Progenitor cell of endocrine pancreas (in vitro differentiated cells): ENCODE results near the gene TVP23A. TPM values are rescaled to one million over a fixed set of nuclear protein-coding genes. Genes with fewer than 3 reads are reported as not detected.
"Not testable (repeated sequence)": the region's sequence is repeated elsewhere in the genome, so short reads cannot be mapped to it uniquely, and the experiment has no call there.

ENCODE experiments used
- DNase-seq: peaks from one replicate; pipeline ENCODE4 v3.0.0; 2021; ENCODE audit warnings: low spot score; ENCODE audit not compliant: unreplicated experiment
- H3K27ac Mint-ChIP-seq: 2 replicates; pipeline ENCODE4 v1.8.0; 2021; ENCODE audit warnings: mild to moderate bottlenecking, moderate library complexity, mixed read lengths
- H3K27me3 Mint-ChIP-seq: 2 replicates; pipeline ENCODE4 v1.8.0; 2021; ENCODE audit warnings: mixed read lengths
- H3K36me3 Mint-ChIP-seq: 2 replicates; pipeline ENCODE4 v1.8.0; 2022; ENCODE audit warnings: mixed read lengths; ENCODE audit not compliant: insufficient read depth
- H3K4me1 Mint-ChIP-seq: 2 replicates; pipeline ENCODE4 v1.8.0; 2021; ENCODE audit warnings: low read depth, mixed read lengths
- H3K4me3 Mint-ChIP-seq: 2 replicates; pipeline ENCODE4 v1.8.0; 2021; ENCODE audit warnings: low read depth, mild to moderate bottlenecking, moderate library complexity, mixed read lengths
- H3K9me3 Mint-ChIP-seq: 2 replicates; pipeline ENCODE4 v1.8.0; 2021; ENCODE audit warnings: low read depth, mixed read lengths
- CTCF ChIP-seq: fragments of 200-600 bp; sonication (generic); IDR thresholded peaks from one replicate; pipeline ENCODE4 v1.5.0; 2021; ENCODE audit warnings: antibody characterized with exemption, mild to moderate bottlenecking; ENCODE audit not compliant: unreplicated experiment
- total RNA-seq: library from RNA; stranded (reverse); gene quantifications from 2 replicates; pipeline ENCODE4 v1.2.1, GENCODE V29; 2021

TVP23A gene
- total RNA-seq, 1 donor from 2014 or later: 8.5 TPM

- Mint-ChIP-seq H3K36me3 (no peaks in the 10 kb centered on the region), H3K27me3 (peaks cover 12% of the 10 kb centered on the region), H3K4me1 (no peaks in the 10 kb centered on the region), H3K27ac (no peak overlapping the region), H3K4me3 (no peak overlapping the region), H3K9me3 (no peaks in the 10 kb centered on the region)
- no peak for DNase-seq
- TF ChIP-seq CTCF: no peak
Measured at GRCh38 chr16:10835281-10835931, 16.8 kb upstream of the TVP23A start.

GRCh38 chr16:10834766-10835165 lies 16.2 kb upstream of the TVP23A start:
- Mint-ChIP-seq H3K36me3 (no peaks in the 10 kb centered on the region), H3K4me1 (no peaks in the 10 kb centered on the region), H3K27ac (no peak overlapping the region), H3K9me3 (no peaks in the 10 kb centered on the region), H3K27me3 (peaks cover 12% of the 10 kb centered on the region), H3K4me3 (no peak overlapping the region)
- TF ChIP-seq CTCF: no peak
- DNase-seq: no peak

GRCh38 chr16:10834130-10834529 lies 15.5 kb upstream of the TVP23A start:
- H3K9me3 Mint-ChIP-seq: no peaks in the 10 kb centered on the region
- H3K27ac Mint-ChIP-seq: no peak overlapping the region
- H3K4me1 Mint-ChIP-seq: no peaks in the 10 kb centered on the region
- no peaks in the 10 kb centered on the region for H3K36me3 Mint-ChIP-seq
- no peak for DNase-seq
- no peak overlapping the region for H3K4me3 Mint-ChIP-seq
- H3K27me3 Mint-ChIP-seq: peaks cover 17% of the 10 kb centered on the region
- no peak for TF ChIP-seq CTCF

- no peak for TF ChIP-seq CTCF
- H3K9me3 Mint-ChIP-seq: no peaks in the 10 kb centered on the region
- peaks cover 19% of the 10 kb centered on the region for H3K27me3 Mint-ChIP-seq
- no peak overlapping the region for H3K27ac Mint-ChIP-seq
- DNase-seq: no peak
- no peaks in the 10 kb centered on the region for H3K4me1 Mint-ChIP-seq
- no peak overlapping the region for H3K4me3 Mint-ChIP-seq
- H3K36me3 Mint-ChIP-seq: no peaks in the 10 kb centered on the region
Measured at GRCh38 chr16:10833271-10833670, 14.7 kb upstream of the TVP23A start.

- no peak for TF ChIP-seq CTCF
- H3K27ac Mint-ChIP-seq: no peak overlapping the region
- no peak for DNase-seq
- H3K27me3 Mint-ChIP-seq: peaks cover 19% of the 10 kb centered on the region
- no peaks in the 10 kb centered on the region for H3K36me3 Mint-ChIP-seq
- H3K4me3 Mint-ChIP-seq: no peak overlapping the region
- H3K9me3 Mint-ChIP-seq: no peaks in the 10 kb centered on the region
- H3K4me1 Mint-ChIP-seq: no peaks in the 10 kb centered on the region
Measured at GRCh38 chr16:10831894-10832886, 13.6 kb upstream of the TVP23A start.

GRCh38 chr16:10830240-10830639 lies 11.6 kb upstream of the TVP23A start:
- peaks cover 19% of the 10 kb centered on the region for H3K27me3 Mint-ChIP-seq
- H3K9me3 Mint-ChIP-seq, H3K27ac Mint-ChIP-seq, DNase-seq, H3K36me3 Mint-ChIP-seq, H3K4me1 Mint-ChIP-seq, H3K4me3 Mint-ChIP-seq: not testable (repeated sequence)

- H3K27ac Mint-ChIP-seq, H3K9me3 Mint-ChIP-seq: not testable (repeated sequence)
Measured at GRCh38 chr16:10829390-10830098, 10.9 kb upstream of the TVP23A start.

More at GRCh38 chr16:10829390-10830098, 10.9 kb upstream of the TVP23A start:
- peaks cover 15% of the 10 kb centered on the region for H3K27me3 Mint-ChIP-seq
- H3K4me1 Mint-ChIP-seq, H3K4me3 Mint-ChIP-seq, H3K36me3 Mint-ChIP-seq, DNase-seq: not testable (repeated sequence)
